DND-41 (cell line): Measurements from ENCODE around the gene MAML3.

Experiments used
- ATAC-seq: fragments of 200-7000 bp; cut with Tn5 transposase; 3 replicates; pipeline ENCODE4 v1.9.1; 2021; ENCODE audit warnings: low read depth; ENCODE audit not compliant: insufficient read depth
- DNase-seq: peaks from one replicate; pipeline ENCODE4 v3.0.0-alpha.2; 2020
- H2AFZ ChIP-seq: 2 replicates; pipeline ENCODE4 v1.6.0; 2012; ENCODE audit warnings: low read depth, low read length
- H3K27ac ChIP-seq: 2 replicates; pipeline ENCODE4 v1.5.1; 2012; ENCODE audit warnings: low read length, inconsistent platforms
- H3K27me3 ChIP-seq: fragments of 200-600 bp; sonication (generic); 2 replicates; pipeline ENCODE4 v1.6.0; 2012; ENCODE audit warnings: low read length, mild to moderate bottlenecking, inconsistent platforms; ENCODE audit not compliant: insufficient read depth, poor library complexity
- H3K36me3 ChIP-seq: 2 replicates; pipeline ENCODE4 v1.5.1; 2012; ENCODE audit warnings: low read length, inconsistent platforms; ENCODE audit not compliant: insufficient read depth
- H3K4me1 ChIP-seq: 2 replicates; pipeline ENCODE4 v1.5.1; 2012; ENCODE audit warnings: mild to moderate bottlenecking, low read length; ENCODE audit not compliant: insufficient read depth
- H3K4me2 ChIP-seq: 2 replicates; pipeline ENCODE4 v1.6.0; 2012; ENCODE audit warnings: mild to moderate bottlenecking, moderate library complexity, low read length, inconsistent platforms; ENCODE audit not compliant: insufficient read depth
- H3K4me3 ChIP-seq, 2 experiments: fragments of 200-600 bp in 1 of 2; shearing (Covaris generic) in 1 of 2; 2 replicates each; pipeline ENCODE4 v1.5.1; 2012 to 2016; ENCODE audit warnings: inconsistent platforms in 2 of 2, low read length in 2 of 2, mild to moderate bottlenecking in 2 of 2, low read depth in 1 of 2, moderate library complexity in 1 of 2
- H3K79me2 ChIP-seq: 2 replicates; pipeline ENCODE4 v1.6.0; 2012; ENCODE audit warnings: low read length, inconsistent platforms; ENCODE audit not compliant: insufficient read depth
- H3K9ac ChIP-seq: 2 replicates; pipeline ENCODE4 v1.6.0; 2012; ENCODE audit warnings: low read depth, mild to moderate bottlenecking, inconsistent platforms, low read length, moderate library complexity
- H3K9me3 ChIP-seq: 2 replicates; pipeline ENCODE4 v1.5.1; 2012; ENCODE audit warnings: low read length, moderate library complexity, mild to moderate bottlenecking, inconsistent platforms; ENCODE audit not compliant: insufficient read depth, severe bottlenecking
- H4K20me1 ChIP-seq: 2 replicates; pipeline ENCODE4 v1.6.0; 2012; ENCODE audit warnings: low read length; ENCODE audit not compliant: insufficient read depth
- CTCF ChIP-seq: IDR thresholded peaks from 2 replicates; pipeline ENCODE4 v1.5.1; 2012; ENCODE audit warnings: borderline replicate concordance, low read length, moderate library complexity, mild to moderate bottlenecking; ENCODE audit not compliant: poor library complexity, severe bottlenecking; ENCODE audit errors: extremely low read depth
- EZH2 ChIP-seq: IDR thresholded peaks from 3 replicates; pipeline ENCODE4 v1.6.1; 2012; ENCODE audit warnings: borderline replicate concordance, low read depth, mild to moderate bottlenecking, moderate library complexity, low read length, inconsistent platforms; ENCODE audit not compliant: severe bottlenecking

Gene MAML3

GRCh38 chr4:139904406-139904805 is 249.6 kb downstream of the MAML3 start:
- ATAC-seq (0 out of 3 replicates have a peak, but pooled peaks have one; percentile 38), DNase-seq (no peak)
- Histone ChIP-seq H3K4me2 (no peak overlapping the region), H3K27me3 (no peaks in the 10 kb centered on the region), H4K20me1 (no peaks in the 10 kb centered on the region), H3K4me1 (peaks cover 35% of the 10 kb centered on the region), H3K9ac (no peak overlapping the region), H3K4me3 (no peak overlapping the region), H3K79me2 (no peaks in the 10 kb centered on the region), H3K9me3 (peaks cover 4% of the 10 kb centered on the region), H3K27ac (no peak overlapping the region), H2AFZ (no peak overlapping the region), H3K36me3 (no peaks in the 10 kb centered on the region)
- TF ChIP-seq CTCF (no peak), EZH2 (no peak)

GRCh38 chr4:139903845-139904244 is 250.1 kb downstream of the MAML3 start:
- H3K9me3 ChIP-seq, result peaks cover 4% of the 10 kb centered on the region
- DNase-seq (no peak), ATAC-seq (no peak)
- H3K9ac ChIP-seq, result no peak overlapping the region
- H3K4me2 ChIP-seq, result no peak overlapping the region
- H3K4me1 ChIP-seq, result peaks cover 35% of the 10 kb centered on the region
- no peak overlapping the region for H3K4me3 ChIP-seq
- H2AFZ ChIP-seq, result no peak overlapping the region
- H3K36me3 ChIP-seq, result no peaks in the 10 kb centered on the region
- H3K27ac ChIP-seq, result no peak overlapping the region
- H3K27me3 ChIP-seq, result no peaks in the 10 kb centered on the region
- no peak for TF ChIP-seq CTCF
- TF ChIP-seq EZH2, result no peak
- no peaks in the 10 kb centered on the region for H3K79me2 ChIP-seq
- H4K20me1 ChIP-seq, result no peaks in the 10 kb centered on the region

- ATAC-seq (no peak), DNase-seq (no peak)
- Histone ChIP-seq H3K4me1 (peaks cover 35% of the 10 kb centered on the region), H3K4me2 (peak overlapping the region; percentile 53), H3K9ac (peak overlapping the region; percentile 22; the same call in 1 of the 2 replicates), H3K9me3 (peaks cover 4% of the 10 kb centered on the region), H3K36me3 (no peaks in the 10 kb centered on the region), H4K20me1 (no peaks in the 10 kb centered on the region), H3K27ac (peak overlapping the region; percentile 53), H2AFZ (no peak overlapping the region), H3K4me3 (peak overlapping the region in 1 of 2 experiments; percentile 22; a peak in 1 of 4 replicates), H3K27me3 (no peaks in the 10 kb centered on the region), H3K79me2 (no peaks in the 10 kb centered on the region)
- no peak for TF ChIP-seq EZH2
- no peak for TF ChIP-seq CTCF
These were observed 251.4 kb downstream of the MAML3 start for GRCh38 chr4:139902321-139903320.
